ENCODE results near the gene CACNA1H.
A peak's percentile ranks its signal among the peaks of the same experiment; 100 is the strongest.
"Not testable (repeated sequence)": the region's sequence is repeated elsewhere in the genome, so short reads cannot be mapped to it uniquely, and the experiment has no call there.

CACNA1H gene

DNA sequence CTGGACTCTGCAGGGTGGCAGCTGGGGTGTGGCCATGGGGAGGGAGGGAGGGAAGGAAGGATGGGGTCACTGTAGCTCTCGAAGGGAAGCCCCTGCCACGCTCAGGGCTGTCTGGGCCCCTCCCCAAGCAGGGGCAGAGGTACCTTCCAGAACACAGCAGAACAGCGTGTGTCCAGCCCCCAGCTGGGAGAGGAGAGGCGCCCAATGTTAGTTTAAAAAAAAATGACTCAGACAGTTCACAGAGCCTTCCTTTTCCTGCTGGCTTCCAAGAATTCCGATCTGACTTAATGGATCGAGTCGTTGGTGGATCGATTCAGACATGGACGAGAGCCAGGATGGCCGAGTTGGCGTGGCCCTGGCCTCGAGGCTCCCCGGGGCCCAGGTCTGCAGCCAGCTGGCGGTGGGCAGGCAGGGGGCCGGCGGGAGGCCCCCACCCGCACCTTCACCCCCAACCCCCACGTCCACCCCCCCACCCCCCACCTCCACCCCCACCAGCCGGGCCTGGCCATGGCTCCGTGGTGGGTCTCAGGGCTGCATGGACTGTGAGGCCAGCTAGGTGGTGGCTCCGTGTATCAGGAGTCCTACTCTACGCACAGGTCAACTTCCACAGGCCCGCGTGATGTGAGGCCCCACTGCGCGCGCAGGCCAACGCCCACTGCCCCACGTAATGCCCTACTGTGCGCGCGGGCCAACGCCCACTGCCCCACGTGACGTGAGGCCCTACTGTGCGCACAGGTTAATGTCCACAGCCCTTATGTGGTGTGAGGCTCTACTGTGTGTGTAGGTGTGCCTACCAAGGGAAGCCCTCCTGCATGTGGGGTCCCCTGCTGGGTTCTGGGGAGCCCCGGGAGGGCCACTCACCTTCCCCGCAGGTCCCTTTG lies 21.8 kb downstream of the CACNA1H start:
- no peak for DNase-seq (ENCODE audit: low read depth, low spot score)

DNA sequence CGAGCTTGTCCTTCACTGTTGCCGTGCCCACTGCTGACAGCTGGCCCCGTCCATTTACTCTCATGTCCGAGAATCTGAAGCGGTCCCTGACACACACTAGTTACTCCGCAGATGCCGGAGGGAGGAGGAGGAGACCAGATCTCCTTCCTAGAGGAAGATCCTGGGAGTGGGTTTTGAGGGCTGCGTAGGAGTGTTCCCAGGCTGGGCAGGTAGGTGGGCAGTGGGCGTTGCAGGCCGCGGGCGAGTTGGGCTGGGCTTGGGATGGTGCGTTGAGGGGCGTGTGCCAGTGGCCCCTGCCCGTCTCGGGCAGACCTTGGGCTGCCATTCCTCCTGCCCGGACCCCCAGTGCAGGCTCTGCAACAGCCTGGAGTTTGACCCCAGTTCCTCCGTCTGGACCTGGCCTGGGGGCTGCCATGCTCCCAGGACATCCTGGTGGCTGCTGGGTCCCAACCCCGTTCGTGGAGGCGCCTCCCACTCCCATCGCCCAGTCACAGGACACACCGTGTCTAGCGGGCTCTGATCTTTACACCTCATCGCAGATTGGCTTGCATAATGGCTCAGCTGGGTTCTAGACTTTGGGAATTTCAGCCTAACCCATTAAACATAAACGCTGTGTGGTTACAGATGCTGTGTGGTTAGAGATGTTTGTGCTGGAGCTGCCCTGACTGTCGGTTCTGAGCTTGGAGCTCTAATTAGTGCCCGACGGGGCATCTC lies 22.8 kb downstream of the CACNA1H start:
- DNase-seq (ENCODE audit: low read depth, low spot score), result no peak

DNA sequence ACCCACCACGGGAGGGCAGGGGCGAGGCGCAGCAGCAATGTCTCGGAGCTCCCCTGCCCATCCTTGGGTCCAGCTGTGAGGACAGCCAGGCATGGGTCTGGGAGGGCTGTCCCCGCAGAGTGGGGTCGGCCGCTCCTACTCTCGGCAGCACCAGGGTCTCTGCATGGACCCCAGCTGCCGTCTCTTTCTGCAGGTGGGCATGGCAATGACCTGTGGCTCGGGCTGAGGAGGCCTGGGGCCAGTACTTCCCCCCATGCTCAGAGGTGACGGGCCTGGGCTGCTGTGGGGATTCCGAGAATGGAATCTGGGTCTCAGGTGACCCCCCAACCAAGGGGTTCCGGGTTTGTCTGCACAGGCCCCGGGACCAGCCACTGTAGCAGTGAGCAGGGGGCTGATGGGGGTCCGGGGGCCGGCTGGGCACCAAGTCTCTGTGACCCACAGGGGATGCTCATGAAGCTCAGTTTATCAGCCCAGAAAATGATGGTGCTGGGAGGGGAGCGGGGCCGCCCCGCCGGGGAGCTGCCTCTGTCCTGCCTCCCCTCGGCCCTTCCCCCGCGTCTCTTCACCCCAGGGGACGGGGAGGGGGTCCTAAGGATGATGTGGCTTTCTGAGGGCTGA lies 23.5 kb downstream of the CACNA1H start:
- no peak for DNase-seq (ENCODE audit: low read depth, low spot score)

DNA sequence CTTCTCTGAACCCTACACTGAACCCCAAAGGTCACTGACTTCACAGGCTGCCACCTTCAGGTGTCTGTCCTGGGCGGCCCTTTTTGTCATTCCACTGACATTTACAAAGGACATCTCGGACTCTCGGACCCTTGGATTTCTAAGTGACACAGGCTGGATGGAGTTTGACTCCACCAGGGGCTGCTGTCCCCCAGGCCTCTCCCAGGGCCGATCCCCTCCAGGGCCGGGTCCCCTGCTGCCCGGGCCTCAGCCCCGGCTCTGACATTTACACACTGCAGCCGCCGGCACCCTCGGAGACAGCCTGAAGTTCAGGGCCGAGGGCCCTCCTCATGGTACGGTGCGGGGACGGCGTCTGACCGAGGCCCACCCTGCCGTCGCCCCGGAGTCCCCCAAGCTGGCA lies 24.1 kb downstream of the CACNA1H start:
- no peak for DNase-seq (ENCODE audit: low read depth, low spot score)

DNA sequence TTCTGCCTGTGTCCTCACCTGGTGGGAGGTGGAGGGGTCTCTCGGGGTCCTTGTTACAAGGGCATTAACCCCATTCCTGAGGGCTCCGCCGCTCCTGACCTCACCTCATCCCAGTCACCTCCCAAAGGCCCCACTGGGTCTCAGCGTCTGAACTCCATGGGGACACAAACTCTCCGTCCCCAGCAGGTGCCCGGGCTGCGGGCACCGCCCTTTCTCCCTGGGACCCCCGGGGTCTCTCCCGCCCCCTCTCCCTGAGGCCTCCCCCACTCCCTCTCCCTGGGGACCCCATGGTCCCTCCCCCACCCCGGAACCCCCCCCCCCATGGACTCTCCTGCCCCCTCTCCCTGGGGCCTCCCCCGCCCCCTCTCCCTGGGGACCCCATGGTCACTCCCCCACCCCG lies 24.8 kb downstream of the CACNA1H start:
- no peak for DNase-seq (ENCODE audit: low read depth, low spot score)

DNA sequence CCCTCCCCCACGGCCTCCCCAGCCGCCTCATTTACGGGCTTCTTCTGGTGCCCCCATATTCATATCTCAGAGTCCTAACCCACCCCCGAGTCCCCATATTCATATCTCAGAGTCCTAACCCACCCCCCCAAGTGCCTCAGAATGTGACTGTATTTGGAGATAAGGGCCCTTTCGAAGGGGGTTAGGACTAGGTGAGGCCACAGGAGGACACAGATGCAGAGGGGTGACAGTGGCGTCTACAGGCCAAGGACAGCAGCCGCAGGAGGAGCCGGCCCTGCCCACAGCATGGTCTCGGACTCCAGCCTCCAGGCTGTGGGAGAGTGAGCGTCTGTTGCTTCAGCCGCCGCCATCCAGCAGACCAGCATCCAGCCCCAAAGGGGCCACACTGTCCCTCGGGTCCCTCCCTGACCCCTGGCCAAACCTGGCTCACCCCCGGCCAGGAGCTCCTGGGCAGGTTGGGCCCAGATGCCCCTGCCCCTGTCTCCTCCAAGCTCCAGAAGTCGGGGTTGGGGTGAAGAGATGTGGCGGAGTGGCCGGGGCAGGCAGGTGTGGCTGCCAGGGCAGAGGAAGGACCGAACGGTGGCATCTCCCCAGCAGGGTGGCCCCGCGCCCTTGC lies 25.5 kb downstream of the CACNA1H start:
- DNase-seq (ENCODE audit: low read depth, low spot score), result no peak

DNA sequence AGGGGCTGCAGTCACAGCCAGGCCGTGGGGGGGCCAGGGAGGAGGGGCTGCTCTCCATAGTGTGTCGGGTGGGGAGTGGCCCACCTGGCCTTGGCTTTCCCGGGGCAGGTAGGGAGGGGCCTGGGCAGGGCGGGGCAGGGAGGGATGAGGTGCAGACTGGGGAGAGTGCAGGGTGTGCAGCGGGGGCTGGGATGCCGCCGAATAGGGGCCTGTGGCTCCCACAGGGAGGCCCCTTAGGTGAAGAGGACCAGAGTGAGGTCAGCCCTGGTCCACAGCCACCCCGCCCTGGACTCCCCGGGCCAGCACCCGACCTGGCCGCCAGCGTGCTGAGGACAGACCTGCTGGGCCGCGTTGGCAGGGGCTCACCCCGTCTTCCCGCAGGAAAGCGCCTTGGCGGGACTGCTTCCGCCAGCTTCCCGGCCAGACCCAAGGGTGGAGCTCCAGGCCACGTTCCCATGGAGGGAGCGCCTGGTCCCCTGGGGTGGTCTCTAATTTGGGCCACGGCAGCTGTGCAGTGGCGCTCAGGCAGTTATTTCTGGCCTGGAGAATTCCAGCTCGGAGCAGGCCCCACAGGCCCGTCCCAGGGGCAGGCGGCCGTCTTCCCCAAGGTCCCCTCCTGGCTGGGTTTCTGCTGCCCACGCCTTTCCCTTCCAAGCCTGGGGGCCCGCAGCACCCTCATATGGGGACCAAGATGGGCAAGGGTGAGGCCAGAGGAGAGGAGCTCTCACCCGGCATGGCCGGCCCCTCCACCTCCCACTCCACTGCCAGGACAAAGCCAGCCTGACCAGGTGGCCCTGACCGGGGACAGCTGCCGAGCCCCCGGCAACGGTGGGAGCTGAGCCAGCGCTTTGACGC lies 27.9 kb downstream of the CACNA1H start:
- no peak for DNase-seq (ENCODE audit: low read depth, low spot score)

DNA sequence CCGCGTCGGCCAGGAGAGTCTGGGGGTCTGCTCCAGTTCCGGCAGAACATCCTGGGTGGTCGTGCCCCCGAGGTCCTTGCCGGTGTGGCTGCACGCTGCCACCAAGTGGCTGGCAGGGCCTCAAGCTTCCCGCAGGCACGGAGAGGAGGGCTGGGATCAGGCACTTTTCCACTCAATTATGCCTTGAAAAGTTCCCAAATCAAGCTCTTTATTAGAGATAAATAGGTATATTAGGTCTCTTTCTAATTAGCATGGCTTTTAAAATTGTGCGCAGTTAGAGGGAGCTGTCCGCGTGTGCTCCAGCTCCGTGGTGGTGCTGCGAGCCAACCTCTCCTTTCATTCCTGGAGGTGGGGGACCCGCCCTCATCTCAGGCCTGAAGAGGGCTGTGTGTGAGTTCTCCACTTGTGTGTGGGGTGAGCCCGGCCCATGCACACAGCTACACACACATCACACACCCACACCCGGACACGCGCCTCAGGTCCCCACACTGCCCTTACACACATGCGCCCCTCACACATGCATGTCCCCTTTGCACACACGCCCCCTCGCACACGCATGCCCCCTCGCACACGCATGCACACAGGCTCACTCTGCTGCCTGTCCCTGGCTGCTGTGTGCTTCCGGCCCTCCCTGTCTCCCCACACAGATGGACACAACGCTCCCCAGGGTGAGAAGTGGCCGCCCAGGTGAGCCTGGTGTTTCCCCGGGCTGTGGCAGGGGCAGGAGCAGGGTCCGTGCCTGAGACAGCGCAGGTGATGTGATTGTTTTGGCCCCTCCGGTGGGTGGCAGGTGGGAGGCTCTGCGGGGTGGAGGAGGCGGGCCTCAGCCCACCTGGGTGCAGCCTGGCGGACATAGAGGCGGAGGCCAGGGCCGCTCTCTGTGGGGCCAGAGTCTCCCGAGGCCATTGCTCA lies 28.8 kb downstream of the CACNA1H start:
- no peak for DNase-seq (ENCODE audit: low read depth, low spot score)

DNA sequence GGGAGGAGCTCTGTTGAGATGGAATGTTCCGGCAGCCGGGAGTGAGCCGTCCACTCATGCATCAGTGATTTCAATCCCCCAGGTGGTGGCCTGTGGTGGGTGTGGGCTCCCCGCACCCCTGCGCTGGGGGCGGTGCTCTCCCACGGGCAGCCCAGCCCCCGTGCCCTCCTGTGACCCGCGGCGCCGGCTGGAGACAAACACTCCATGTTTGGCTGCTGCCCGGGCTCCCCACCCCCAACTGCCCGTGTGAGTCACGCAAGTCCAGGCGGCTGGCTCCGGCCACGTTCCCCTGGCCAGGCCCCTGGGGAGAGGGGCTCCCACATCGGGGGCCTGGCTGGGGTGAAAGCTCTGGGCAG lies 29.4 kb downstream of the CACNA1H start:
- DNase-seq (ENCODE audit: low read depth, low spot score), result no peak

DNA sequence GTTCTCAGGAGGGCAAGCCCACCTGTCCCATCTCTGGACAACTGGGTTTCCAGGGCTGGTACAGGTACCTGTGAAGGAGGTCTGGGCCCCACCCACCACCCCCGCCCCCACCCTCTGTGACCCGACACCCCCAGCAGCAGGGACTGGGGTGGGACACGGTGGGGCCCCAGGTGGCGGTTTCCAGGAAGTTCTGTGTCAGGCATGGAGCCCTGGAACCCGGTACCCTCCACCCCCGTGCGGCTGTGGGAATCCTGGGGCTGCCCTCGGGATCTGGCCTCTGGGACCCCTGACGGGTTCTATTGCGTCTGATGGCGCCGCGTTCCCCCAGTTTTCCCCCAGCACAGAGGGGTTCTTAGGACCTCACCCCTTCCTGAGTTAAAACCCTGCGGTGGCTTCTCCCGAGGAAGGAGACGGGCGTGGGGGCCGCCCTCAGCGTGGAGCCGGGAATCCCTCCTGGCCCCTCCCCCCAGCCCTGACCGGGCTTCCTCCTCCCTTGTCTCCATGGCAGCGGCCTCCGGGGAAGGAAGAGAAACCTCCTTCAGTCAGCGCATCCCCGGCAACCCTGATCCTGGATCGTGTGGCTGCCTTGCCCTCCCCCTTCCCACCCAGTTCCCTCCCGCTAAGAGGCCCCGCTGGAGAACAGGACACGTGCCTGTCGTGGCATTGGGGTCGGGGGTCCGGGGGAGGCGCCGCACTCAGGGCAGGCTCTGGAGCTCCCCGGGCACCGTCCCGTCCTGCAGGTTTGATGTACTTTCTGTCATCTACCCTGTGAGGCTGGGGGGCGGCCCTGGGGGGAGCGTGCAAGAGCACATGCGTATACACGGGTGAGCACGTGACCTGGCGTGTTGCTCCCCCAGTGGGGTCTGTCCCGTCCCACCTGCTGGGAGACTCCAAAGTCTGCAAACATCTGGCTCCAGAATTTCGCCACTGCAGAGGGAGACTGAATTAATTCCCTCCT lies 30.3 kb downstream of the CACNA1H start:
- DNase-seq (ENCODE audit: low read depth, low spot score), result no peak

DNA sequence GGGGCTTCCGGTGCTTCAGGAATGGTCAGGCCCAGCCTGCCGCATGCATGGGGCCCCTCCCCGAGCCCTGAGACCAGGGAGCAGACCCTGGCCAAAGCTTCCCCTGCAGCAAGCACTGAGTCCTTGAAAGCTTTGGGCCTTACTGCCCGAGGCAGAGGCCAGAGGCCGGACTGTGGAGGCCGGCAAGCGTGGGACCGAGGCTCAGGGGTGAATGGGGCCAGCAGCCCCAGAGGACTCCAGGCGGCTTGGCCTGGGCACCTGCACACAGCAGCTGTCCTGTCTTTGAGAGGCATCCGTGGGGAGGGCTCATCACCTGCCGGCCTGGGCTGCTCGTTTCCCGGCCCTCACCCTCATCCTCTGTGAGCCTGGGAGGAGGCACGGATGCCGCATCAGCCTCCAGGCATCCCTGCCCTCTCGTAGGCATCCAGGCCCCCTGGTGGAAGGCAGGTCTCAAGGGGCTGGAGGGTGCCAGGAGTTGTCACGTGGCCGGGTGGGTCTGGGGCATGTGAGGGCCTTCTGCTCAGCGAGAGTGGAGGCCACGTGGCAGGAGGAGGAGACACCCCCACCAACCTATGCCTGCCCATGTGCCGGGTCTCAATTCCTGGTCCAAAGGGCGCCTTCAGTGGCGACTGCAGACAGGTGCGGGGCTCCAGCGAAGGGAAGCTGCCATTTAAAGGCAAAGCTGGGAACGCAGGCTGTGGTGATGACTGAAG lies 31.4 kb downstream of the CACNA1H start:
- no peak for DNase-seq (ENCODE audit: low read depth, low spot score)

DNA sequence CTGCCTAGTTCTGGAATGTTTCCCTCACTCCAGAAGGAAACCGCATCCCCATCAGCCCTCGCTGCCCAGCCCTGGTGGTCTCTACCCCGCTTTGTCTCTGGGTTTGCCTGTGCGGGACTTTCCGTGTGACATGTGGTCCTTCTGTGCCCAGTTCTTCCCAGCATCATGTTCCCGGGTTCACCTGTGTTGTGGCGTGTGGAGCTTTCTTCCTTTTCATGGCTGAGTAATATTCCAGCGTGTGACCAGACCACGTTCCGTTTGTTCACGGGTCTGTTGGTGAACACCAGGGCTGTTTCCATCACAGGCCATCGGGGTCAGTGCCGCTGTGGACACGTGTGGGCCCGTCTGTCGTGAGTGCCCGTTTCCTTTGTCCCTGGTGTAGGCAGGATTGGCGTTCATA lies 32.1 kb downstream of the CACNA1H start:
- DNase-seq (ENCODE audit: low read depth, low spot score), result no peak

DNA sequence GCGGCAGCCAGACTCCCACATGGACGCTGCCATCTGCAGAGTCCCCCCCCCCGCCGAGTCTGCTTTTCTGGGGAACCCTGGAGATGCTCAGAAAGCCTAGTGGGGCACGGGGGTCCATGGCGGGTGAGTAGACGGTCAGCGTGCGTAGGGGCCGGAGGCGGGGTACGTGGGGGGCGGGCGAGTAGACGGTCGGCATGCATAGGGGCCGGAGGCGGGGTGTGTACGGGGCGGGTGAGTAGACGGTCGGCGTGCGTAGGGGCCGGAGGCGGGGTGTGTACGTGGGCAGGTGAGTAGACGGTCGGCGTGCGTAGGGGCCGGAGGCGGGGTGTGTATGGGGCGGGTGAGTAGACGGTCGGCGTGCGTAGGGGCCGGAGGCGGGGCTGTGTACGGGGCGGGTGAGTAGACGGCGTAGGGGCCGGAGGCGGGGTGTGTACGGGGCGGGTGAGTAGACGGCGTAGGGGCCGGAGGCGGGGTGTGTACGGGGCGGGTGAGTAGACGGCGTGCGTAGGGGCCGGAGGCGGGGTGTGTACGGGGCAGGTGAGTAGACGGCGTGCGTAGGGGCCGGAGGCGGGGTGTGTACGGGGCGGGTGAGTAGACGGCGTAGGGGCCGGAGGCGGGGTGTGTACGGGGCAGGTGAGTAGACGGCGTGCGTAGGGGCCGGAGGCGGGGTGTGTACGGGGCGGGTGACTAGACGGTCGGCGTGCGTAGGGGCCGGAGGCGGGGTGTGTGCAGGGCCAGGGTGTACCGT lies 32.7 kb downstream of the CACNA1H start:
- DNase-seq (ENCODE audit: low read depth, low spot score), result not testable (repeated sequence)

DNA sequence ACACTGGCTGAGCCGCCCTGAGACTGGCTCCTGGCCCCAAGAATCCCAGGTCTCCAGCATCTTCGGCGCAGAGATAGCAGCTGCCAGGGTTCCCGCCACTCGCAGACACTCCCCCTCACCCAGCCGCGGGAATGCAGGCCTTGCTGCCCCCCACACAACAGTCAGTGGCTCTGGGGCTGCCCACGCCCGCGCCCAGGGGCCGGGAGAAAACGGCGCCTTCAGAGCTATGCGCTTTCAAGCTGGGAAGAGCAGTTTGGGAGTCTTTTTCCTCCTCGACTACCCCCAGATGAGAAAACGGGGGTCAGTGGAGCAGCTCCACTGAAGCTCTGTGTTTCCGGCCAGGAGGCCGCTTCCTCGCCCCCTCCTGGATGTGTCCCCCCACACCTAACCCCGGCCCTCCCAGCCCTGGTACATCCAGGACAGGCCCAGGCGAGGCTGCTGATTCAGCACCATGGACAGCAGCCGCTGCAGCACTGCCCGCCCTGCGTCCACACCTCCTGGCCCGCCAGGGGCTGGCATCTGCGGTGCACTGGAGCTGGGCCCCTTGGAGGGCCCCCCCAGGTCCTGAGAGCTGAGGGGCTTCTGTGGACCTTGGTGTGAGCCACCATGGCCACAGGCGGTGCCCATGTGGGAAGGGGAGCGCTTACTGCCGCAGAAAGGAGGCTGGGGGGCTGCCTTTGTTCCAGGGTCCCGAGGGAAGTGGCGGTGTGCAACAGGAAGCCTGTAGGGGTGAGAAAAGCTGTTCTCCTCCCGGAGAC lies 35.7 kb downstream of the CACNA1H start:
- DNase-seq (ENCODE audit: low read depth, low spot score), result peak; percentile 76

DNA sequence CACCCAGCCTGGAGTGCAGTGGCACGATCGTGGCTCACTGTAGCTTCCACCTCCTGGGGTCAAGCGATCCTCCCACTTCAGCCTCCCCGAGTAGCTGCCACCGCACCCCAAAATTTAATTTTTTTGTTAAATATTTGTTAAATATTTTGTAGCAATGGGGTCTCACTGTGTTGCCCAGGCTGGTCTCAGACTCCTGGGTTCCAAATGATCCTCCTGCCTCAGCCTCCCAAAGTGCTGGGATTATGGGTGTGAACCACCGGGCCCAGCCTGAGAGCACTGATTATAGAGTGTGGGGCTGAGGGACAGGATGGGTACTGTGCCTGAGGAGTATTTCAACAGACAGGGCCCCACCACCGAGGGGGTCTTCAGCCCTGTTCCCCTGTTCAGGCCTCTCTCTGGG lies 36.5 kb downstream of the CACNA1H start:
- DNase-seq (ENCODE audit: low read depth, low spot score), result no peak

DNA sequence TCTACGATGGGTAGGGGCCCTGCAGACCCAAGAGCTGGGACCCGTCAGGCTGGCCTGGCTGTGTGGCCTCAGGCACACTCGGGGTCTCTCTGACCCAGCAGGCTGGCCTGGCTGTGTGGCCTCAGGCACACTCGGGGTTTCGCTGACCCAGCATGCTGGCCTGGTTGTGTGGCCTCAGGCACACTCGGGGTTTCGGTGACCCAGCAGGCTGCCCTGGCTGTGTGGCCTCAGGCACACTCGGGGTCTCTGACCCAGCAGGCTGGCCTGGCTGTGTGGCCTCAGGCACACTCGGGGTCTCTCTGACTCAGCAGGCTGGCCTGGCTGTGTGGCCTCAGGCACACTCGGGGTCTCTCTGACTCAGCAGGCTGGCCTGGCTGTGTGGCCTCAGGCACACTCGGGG lies 37.9 kb downstream of the CACNA1H start:
- not testable (repeated sequence) for DNase-seq (ENCODE audit: low read depth, low spot score)
